GM19397 (cell line): Measurements from ENCODE around the gene PPFIBP2.
A peak's percentile ranks its signal among the peaks of the same experiment; 100 is the strongest.

ENCODE experiments used
- ATAC-seq: cut with Tn5 transposase; IDR thresholded peaks from one replicate; pipeline ENCODE4 v1.9.1; 2021; ENCODE audit warnings: mild to moderate bottlenecking, moderate library complexity; ENCODE audit not compliant: unreplicated experiment

Gene PPFIBP2

DNA sequence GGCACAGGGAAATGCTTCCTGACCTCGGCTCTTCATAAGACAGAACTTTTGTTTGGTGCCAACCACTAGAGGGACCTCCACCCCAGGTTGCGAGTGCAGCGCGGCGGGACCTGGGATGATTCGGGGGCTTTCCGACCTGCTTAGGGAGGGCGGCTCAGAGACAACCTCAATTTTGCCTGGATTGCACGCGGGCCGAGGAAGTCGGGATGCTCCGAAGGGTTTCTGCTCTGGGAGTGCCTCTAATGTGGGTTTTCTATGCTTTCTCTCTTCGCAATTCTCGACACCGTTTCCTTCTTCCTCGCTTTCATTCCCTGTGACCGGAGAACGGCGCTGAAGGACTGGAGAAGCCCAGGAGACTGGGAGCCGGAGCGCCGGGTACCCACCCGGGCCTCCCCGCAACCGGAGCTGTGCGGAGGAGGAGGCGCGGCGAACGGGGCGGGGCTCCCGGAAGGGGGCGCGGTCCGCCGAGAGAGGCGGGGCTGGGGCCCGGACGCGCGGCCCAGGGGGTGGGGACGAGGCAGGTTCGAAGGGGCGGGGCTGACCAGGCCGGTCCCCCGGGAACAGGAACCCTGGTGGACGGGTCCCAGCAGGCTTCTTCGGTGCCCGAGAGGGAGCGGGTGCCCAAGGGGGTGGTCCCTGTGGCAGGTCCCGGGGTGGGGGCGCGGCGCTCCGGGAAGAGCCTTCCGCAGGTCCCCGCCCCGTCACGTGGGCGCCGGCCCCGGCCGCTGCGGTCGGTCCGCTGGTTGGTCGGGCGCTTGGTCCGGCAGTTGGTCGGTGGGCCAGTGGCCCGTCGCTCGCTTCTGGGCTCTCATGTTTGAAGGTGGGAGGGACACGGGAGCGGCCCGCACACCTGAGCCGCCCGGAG, at the start of gene PPFIBP2:
Gene PPFIBP2 (plus strand): TSS at position 766 of the 865 bp plus-strand sequence. CDS start 35,477 bp downstream, outside the sequence.
- ATAC-seq, result peak; percentile 74

DNA sequence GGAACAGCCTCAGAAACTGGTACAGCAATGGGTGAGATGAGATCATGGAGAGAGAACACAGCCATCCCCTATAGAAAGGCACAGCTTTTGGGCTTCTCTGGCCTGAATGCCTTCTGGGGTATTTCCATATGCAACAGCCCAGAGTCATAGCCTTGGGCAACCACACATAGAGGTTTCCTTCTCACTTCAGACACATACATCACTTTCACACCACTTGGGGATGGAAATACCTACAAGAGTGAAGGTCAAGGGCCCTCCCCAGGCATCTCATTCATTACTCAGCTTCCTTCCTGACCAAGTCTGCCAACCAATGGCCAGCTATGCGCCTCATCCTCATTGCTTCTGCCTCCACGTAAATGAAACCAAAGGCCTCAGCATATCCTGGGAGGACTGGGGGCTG, 46.1 kb upstream of the PPFIBP2 start:
- peak; percentile 65 for ATAC-seq

DNA sequence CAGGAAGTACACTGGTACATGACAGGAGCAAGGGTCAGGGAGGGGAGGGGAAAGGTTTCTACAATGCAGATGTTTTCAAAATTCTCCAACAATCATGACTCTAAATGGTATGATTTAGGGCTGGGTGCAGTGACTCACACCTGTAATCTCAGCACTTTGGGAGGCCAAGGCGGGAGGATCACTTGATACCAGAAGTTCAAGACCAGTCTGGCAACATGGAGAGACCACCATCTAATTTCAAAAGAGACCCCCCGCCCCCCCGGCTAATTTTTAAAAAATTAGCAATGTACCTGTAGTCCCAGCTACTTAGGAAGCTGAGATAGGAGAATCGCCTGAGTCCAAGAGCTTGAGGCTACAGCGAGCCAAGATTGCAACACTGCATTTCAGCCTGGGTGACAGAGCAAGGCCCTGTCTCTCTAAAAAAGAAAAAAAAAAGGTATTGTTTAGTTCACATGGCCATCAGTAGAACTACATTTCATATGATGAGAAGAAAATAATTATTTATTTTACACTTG, 44.4 kb upstream of the PPFIBP2 start:
- ATAC-seq, result no peak

DNA sequence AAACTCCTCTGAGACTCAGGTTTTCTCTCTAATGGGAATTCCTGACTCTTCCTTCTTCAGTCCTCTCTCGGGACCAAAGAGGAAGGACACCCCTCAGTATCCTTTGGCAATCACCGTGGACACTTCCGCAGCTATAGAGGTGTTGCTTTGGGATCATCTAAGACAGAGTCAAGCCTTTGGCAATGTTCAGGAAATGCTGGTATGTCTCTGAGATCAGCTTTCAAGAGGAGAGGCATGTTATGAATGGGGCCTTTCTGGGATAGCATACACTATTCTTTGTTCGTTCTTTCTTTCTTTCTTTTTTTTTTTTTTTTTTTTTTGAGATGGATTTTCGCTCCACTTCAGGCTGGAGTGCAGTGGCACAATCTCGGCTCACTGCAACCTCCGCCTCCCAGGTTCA, 42.7 kb upstream of the PPFIBP2 start:
- ATAC-seq, result no peak

DNA sequence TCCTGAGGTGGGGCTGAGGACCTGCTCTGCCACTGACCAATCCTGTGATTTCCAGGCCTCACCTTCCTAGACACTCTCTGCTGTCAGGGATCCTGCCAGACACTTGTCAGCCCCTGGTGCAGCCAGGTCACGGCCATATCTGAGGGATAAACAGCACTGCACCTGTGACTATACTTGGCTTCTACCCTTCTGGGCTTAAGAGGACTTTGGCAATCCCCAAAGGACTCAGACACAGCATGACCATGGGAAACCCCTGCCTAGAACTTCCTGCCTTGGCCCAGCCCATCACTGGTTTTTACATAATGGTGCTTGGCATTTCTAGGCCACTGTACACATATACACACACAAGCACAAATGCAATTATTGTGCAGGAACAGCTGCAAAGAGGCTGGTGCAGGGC, 40.1 kb upstream of the PPFIBP2 start:
- peak; percentile 93 for ATAC-seq

DNA sequence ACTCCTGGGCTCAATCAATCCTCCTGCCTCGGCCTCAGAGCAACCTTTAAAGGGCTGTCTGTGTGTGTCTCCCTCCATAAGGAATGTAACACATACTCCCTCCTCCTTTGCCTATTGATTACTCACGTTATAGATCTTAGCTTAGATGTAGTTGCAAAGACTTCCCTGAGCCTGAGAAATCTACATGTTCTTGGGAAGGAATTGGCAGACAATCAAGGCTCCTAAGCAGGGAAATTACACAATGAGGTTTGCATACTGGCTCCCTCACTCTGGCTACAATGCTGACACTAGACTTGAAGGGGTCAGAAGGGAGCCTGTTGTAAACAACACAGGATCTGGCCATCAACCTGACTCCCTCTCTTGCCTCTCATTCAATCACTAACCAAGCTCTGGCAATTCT, 33.7 kb upstream of the PPFIBP2 start:
- ATAC-seq, result no peak

DNA sequence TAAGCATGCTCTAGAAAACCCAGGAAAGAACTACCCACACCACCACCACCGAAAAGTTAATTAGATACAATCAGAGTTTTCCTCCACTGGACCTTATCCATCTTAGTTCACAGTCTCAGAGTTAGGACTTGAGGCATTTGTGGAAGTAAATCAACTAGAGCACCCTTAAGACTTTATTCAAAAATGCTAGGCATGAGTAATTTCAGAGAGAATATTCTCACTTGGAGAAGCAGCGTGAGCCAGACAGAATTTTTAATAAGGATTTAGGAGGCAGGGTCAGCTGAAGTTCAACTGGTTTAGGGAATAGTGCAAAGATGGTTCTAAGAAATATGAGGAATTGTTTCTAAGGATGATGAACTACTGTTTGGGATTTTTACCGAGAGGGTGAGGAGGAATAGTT, 29.7 kb upstream of the PPFIBP2 start:
- ATAC-seq, result no peak

DNA sequence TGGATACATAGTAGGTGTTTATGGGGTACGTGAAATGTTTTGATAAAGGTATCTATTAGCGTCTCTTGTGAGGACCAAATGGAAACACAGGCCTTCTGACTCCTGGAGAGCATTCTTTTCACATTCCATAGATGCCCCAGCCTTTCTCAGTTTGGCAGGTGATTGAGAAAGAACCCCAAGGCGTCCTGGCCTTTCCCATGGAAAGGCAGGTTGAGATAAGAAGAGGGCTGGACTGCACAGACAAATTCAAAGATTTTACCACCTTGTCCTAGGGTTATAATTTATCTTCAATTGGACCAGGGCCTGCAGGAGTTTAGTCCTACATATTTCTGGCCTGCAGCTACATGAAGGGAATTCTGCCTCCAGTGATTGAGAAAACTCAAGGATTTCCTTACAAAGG, 29.2 kb upstream of the PPFIBP2 start:
- no peak for ATAC-seq

DNA sequence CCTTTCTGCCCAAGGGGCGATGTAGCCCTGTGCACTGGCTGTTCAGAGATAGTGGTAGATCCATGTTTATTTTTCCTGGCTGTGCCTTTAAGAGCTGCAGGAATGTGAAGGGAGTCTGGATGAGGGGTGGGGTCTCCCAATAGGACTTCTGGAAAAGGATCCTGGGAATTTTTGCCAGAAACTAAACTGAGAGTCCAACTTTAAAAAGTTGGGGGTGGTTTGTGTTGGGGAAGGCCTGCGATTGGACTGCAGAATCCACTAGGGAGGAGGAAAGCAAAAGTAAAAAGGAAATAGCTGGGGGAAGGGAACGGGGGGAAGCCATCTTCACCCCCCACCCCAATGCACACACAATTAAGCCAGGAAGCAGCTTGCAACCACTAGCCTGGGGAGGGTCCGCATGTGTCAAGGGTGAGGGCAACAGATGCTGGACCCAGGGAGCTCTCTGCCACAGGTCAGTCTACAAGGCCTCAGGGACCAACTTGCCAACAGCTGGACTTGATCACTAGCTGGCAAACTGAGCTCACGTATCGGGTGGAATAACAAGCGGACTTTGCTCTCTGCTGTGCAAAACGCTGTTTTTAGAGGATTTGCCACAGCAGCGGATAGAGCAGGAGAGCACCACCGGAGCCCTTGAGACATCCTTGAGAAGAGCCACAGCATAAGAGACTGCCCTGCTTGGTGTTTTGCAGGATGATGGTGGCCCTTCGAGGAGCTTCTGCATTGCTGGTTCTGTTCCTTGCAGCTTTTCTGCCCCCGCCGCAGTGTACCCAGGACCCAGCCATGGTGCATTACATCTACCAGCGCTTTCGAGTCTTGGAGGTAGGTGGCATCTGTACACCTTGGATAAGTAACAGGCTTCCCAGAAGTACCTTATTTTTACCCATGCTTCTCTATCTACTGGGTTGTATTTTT, 28.4 kb upstream of the PPFIBP2 start, which contains the start of gene OLFML1:
Gene OLFML1 (plus strand): TSS at position 321 of the 912 bp plus-strand sequence. CDS start 370 bp downstream, at position 691.
- no peak for ATAC-seq

DNA sequence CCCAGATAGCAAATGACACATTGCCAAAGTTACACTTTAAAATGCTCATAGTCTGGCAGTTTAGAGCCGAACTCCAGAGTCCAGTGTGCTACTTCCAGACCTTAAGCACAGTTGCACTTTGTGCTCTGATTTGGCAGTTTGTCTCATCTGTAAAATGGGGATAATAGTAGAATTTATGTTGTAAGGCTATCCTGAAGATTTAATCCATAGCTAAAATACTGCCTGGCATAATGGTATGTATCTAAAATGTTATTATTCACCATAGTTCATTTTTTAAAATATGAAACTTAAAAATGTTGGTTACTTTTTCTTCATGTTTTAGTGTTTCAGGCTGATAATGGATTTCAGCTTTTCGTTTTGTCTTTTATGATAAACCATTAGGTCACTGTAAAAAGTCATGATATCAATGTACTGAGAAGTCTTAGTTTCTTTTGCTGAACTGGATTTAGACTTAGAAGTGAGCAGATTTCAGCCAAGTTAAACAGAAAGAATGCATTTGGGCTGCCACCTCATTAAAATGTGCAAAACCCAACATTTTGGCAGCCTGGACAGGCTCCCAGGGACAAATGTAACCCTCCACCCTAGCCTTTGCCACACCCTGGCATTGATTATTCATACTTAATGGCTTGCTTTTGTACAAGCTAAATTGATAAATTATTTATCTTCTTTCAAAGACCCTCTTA, 27.6 kb upstream of the PPFIBP2 start:
- no peak for ATAC-seq

DNA sequence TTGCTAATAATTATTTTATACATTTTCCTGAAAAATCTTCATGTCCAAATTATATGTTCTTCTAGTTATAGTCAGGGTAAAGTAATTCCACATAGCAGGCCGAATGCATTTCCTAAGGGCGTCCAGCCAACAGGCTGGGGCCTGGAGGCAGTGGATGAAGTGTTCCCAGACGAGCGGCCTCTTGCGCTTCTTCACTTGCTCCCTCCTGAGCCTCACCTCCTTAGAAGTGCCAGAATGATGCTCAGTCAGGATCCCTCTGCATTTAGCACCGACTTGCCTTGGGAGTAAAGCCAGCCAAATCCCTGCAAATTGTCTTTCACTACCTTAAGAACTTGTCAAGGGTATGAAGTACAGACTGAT, 27.0 kb upstream of the PPFIBP2 start:
- ATAC-seq, result no peak

DNA sequence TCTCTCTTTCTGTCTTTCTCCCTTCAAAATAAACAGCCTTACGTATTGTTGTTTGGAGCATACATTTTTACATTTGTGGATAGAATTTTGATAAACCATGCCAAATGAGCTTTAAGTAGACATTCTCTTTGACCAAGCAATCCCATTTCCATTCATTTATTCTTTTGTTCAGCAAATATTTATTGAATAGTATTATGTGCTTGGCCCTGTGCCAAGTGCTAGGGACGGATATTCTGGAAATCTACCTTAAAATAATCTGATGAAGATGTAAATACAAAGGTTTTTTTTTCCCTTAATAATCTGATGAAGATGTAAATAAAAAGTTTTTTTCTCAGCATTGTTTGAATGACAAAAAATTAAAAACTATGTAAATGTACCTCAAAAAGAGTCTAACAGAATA, 26.4 kb upstream of the PPFIBP2 start:
- ATAC-seq, result no peak

DNA sequence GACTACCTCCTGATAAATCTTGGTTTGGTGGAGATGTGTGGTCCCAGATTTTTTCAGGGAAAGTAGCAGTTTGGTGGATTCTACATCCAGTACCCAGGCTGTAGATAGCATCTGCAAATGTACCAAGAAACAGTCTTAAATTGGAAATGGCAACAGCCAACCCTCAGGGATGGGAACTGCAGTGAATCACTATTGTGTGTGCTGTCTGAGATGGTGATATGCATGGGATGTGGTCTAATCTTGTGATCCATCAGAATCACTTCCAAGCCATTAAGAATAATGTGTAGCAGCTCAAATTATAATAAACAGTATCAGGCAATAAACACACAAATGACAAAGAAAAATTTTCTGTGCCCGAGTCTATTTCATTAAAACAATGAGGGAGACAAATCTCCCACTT, 25.1 kb upstream of the PPFIBP2 start:
- no peak for ATAC-seq

DNA sequence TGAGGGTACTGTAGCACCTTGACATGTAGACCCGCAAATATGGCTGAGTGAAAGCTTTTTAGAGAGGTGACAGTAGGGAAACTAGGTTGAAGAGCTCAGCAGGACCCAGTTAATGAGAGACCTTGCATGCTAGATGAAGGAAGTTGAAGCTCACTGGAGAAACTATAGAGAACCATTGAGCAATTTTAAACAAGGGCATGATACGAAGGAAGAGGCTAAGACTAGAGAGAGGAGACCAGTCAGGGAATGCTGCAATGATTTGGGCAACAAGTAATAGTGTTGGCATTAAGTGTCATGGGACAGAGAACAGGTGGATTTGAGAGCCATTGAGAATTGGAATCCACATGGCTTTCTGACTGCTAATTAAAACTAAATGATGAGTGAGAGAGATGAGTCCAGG, 24.4 kb upstream of the PPFIBP2 start:
- no peak for ATAC-seq

DNA sequence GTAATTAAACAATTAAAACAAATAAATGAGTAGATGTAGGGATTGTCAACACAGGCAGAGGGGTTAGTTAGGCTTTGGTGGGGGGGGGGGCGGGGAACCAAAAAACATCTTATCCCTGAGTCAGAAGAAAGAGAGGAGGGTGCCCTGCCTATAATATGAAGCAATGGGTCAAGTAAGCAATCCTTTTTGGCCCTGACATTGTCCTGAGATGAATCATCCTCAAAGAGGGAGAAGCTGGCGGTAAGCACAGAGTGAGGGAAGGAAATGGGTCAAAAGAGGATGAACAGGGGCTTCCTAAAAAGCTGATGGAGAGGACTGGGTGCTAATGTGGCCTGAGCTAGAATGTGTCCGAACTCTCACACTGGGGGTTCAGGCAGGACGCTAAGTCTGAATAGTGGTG, 23.7 kb upstream of the PPFIBP2 start:
- no peak for ATAC-seq

DNA sequence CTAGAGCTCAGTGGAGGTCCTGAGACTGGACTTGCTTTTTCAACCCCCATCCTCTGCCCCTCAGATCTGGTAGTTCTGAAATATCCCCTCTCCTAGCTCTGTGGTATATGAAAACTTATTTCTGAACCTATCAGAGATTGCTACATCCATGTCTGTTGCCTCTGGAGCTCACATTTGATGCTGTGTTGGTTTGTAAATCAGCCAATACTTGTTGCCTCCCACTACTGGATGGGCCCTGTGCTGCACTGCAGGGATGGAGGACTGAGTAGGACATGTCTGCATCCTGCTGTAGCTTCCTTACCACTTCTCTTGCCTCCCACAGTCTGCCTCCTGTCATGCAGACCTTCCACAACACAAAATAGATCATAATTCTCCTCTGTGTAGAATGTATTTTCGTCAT, 23.3 kb upstream of the PPFIBP2 start:
- ATAC-seq, result no peak

DNA sequence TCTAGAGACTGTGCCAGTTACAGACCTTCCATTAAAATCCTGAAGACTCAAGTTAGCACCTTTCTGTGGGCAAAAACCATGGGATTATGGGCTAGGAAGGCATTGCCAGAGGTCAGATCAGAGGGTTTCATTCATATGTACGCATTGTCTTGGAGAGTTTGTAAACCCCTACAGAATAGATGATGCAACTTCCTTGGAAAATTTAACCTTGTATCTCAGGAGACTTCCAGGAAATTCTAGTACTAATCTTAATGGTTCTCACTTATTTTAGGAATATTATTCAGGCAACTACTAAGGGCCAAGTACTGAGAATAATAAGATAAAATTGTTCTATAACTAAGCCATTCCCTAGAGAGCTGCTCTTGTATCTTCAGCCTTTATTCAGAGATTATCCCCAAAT, 21.5 kb upstream of the PPFIBP2 start:
- no peak for ATAC-seq

DNA sequence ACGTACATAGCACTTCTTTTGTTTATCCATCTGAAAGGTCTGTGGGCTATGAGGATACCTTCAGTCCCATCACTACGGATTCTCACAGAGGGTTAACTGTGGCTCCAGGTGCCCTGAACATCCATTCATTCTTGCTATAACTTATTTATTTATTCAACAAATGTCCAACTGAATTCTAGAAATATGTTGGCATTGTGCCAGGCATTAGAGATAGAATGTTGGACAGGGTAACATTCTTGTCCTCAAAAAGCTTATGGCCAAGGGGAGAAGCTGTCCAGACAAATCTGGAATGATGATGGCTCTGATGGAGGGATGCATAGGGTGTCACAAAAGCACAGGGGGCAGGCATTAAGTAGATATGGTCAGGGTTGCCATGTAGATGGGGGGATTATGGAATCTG, 20.1 kb upstream of the PPFIBP2 start:
- no peak for ATAC-seq

DNA sequence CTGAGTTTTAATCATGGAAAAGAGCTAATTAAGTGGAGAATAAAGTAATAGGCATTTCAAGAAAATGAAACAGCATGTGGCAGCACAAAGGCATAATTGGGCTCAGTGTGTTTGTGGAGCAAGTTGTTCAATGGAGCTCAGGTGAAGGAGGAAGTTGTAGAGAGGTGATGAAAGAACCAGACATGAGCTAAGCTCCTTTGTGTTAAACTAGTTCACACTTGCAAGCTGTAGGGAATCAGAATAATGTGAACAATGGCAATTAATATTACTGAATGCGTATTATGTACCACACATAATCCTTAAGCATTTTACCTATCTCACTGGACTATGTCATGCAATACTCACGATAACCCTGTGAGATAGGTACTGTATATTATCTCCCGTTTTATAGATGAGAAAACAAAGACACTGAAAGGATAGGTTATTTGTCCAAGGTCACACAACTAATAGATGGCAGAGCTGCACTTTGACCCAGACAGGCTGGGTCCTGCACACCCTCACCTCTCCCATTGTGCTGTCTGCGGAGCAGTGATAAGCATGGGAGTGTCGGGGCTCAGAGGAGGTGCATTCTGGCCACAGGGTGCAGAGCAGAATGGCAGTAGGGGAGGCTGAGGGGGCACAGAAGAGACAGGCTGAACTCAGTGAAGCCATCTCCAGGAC, 19.6 kb upstream of the PPFIBP2 start:
- ATAC-seq, result no peak

DNA sequence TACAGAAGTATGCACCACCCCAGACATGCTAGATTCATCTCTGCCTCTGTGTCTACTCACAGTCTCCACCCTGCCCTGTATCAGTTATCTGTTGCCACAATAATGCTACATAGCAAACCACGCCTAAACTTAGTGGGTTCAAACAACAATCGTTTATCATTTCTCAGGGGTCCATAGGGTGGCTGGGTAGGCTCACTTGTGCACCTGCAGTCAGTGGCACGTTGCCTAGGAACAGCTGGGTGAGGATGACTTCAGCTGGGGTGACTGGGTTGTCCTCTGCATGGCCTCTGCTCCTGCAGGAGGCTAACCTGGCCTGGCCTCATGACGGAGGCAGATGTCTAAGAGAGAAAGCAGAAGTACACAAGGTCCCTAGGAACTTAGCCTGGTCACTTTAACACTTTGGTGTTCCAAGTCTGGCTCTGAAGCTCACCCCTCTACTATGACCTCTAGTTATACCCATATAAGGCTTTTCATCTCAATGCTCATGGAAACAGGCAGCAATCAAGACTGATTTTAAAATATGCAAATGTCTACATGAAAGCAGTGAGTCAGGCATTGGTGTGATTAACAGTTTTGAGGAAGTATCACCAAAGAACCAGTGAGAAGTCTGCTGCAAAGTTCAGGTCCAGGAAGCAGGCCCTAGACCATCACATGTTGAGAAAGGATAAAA, 17.8 kb upstream of the PPFIBP2 start:
- peak; percentile 93 for ATAC-seq
